ENCODE results near the gene FOXN3. TPM values are rescaled to one million over a fixed set of nuclear protein-coding genes. Genes with fewer than 3 reads are reported as not detected.

Gene FOXN3
- polyA plus RNA-seq, 1 donor (not counting 4 experiments of a cell fraction or from before 2014, with no cell fraction given), result 10.2 TPM

GRCh38 chr14:89391556-89391955 is 25.5 kb downstream of the FOXN3 start:
- H3K4me1 ChIP-seq (ENCODE audit: control insufficient read depth, extremely low read depth, insufficient read depth, low read length), result no peaks in the 10 kb centered on the region
- H3K27me3 ChIP-seq (ENCODE audit: control insufficient read depth, extremely low read depth, insufficient read depth, low read length), result no peaks in the 10 kb centered on the region
- no peaks in the 10 kb centered on the region for H3K36me3 ChIP-seq (ENCODE audit: control insufficient read depth in 2 of 2, extremely low read depth in 1 of 2, insufficient read depth in 2 of 2, low read length in 2 of 2)
- no peaks in the 10 kb centered on the region for H3K9me3 ChIP-seq (ENCODE audit: control insufficient read depth, low read depth, low read length)
- H3K9me1 ChIP-seq (ENCODE audit: control insufficient read depth, extremely low read depth, insufficient read depth, low read length), result no peaks in the 10 kb centered on the region
- no peak for TF ChIP-seq CTCF (optimal IDR thresholded peaks at IDR 0.05 in 1 of 3, IDR thresholded peaks at IDR 0.05 in 1 of 3, conservative IDR thresholded peaks at IDR 0.05 in 1 of 3; ENCODE audit: extremely low read depth in 1 of 3, insufficient read depth in 2 of 3, low read length in 3 of 3)
- no peak for TF ChIP-seq EZH2 (IDR thresholded peaks at IDR 0.05; ENCODE audit: low read length)
- DNase-seq (ENCODE audit: low read depth, low spot score) (no peak), FAIRE-seq (no peak)
- H3K4me3 ChIP-seq (ENCODE audit: control insufficient read depth in 2 of 3, extremely low read depth in 1 of 3, insufficient read depth in 2 of 3, low read depth in 1 of 3, low read length in 3 of 3), result no peak overlapping the region
- no peaks in the 10 kb centered on the region for H3K79me2 ChIP-seq (ENCODE audit: control insufficient read depth, insufficient read depth, low read length)
- H3K4me2 ChIP-seq (ENCODE audit: control insufficient read depth, extremely low read depth, insufficient read depth, low read depth, low read length), result no peak overlapping the region
- no peak overlapping the region for H3K27ac ChIP-seq (ENCODE audit: control insufficient read depth, insufficient read depth, low read length)
- dilution Hi-C loops (cut with MboI; ENCODE audit: extremely low pct_ligation_motif_present, low sequenced_read_pairs), result no loop called here
- H2AFZ ChIP-seq (ENCODE audit: control insufficient read depth, low read length), result no peak overlapping the region
- H4K20me1 ChIP-seq (ENCODE audit: control insufficient read depth, extremely low read depth, insufficient read depth, low read length), result no peaks in the 10 kb centered on the region
- H3K9ac ChIP-seq (ENCODE audit: control insufficient read depth, extremely low read depth, insufficient read depth, low read length), result no peak overlapping the region

GRCh38 chr14:89391123-89391522 is 25.9 kb downstream of the FOXN3 start:
- DNase-seq (ENCODE audit: low read depth, low spot score) (no peak), FAIRE-seq (no peak)
- Histone ChIP-seq H3K4me2 (ENCODE audit: control insufficient read depth, extremely low read depth, insufficient read depth, low read depth, low read length) (no peak overlapping the region), H3K36me3 (ENCODE audit: control insufficient read depth in 2 of 2, extremely low read depth in 1 of 2, insufficient read depth in 2 of 2, low read length in 2 of 2) (no peaks in the 10 kb centered on the region), H3K79me2 (ENCODE audit: control insufficient read depth, insufficient read depth, low read length) (no peaks in the 10 kb centered on the region), H3K9me3 (ENCODE audit: control insufficient read depth, low read depth, low read length) (no peaks in the 10 kb centered on the region), H2AFZ (ENCODE audit: control insufficient read depth, low read length) (no peak overlapping the region), H3K4me1 (ENCODE audit: control insufficient read depth, extremely low read depth, insufficient read depth, low read length) (no peaks in the 10 kb centered on the region), H4K20me1 (ENCODE audit: control insufficient read depth, extremely low read depth, insufficient read depth, low read length) (no peaks in the 10 kb centered on the region), H3K4me3 (ENCODE audit: control insufficient read depth in 2 of 3, extremely low read depth in 1 of 3, insufficient read depth in 2 of 3, low read depth in 1 of 3, low read length in 3 of 3) (no peak overlapping the region), H3K27ac (ENCODE audit: control insufficient read depth, insufficient read depth, low read length) (no peak overlapping the region), H3K27me3 (ENCODE audit: control insufficient read depth, extremely low read depth, insufficient read depth, low read length) (no peaks in the 10 kb centered on the region), H3K9me1 (ENCODE audit: control insufficient read depth, extremely low read depth, insufficient read depth, low read length) (no peaks in the 10 kb centered on the region), H3K9ac (ENCODE audit: control insufficient read depth, extremely low read depth, insufficient read depth, low read length) (no peak overlapping the region)
- no peak for TF ChIP-seq EZH2 (IDR thresholded peaks at IDR 0.05; ENCODE audit: low read length)
- TF ChIP-seq CTCF (optimal IDR thresholded peaks at IDR 0.05 in 1 of 3, IDR thresholded peaks at IDR 0.05 in 1 of 3, conservative IDR thresholded peaks at IDR 0.05 in 1 of 3; ENCODE audit: extremely low read depth in 1 of 3, insufficient read depth in 2 of 3, low read length in 3 of 3), result no peak
- dilution Hi-C loops (cut with MboI; ENCODE audit: extremely low pct_ligation_motif_present, low sequenced_read_pairs), result no loop called here
